H9 (cell line): ENCODE data around the gene SP4. TPM values are rescaled to one million over a fixed set of nuclear protein-coding genes. Genes with fewer than 3 reads are reported as not detected.

Experiments
- DNase-seq: peaks from one replicate; pipeline ENCODE4 v3.0.0-alpha.2; 2017
- H2AFZ ChIP-seq: one replicate; pipeline ENCODE4 v1.6.1; 2013; ENCODE audit warnings: mild to moderate bottlenecking, low read length, control low read depth, moderate library complexity
- H2AK5ac ChIP-seq: 2 replicates; pipeline ENCODE4 v1.6.1; 2013; ENCODE audit warnings: low read length, control low read depth, mixed read lengths; ENCODE audit not compliant: insufficient read length
- H2BK120ac ChIP-seq: one replicate; pipeline ENCODE4 v1.6.1; 2013; ENCODE audit warnings: low read depth, mild to moderate bottlenecking, low read length, control low read depth, inconsistent platforms; ENCODE audit not compliant: poor library complexity, severe bottlenecking
- H2BK12ac ChIP-seq: 2 replicates; pipeline ENCODE4 v1.6.1; 2013; ENCODE audit warnings: low read length, control low read depth, mixed read lengths, low read depth; ENCODE audit not compliant: insufficient read length
- H2BK15ac ChIP-seq: 2 replicates; pipeline ENCODE4 v1.6.1; 2013; ENCODE audit warnings: low read depth, low read length, control low read depth
- H2BK20ac ChIP-seq: one replicate; pipeline ENCODE4 v1.6.1; 2013; ENCODE audit warnings: low read depth, mild to moderate bottlenecking, low read length, control low read depth, inconsistent platforms; ENCODE audit not compliant: poor library complexity, severe bottlenecking
- H2BK5ac ChIP-seq: 2 replicates; pipeline ENCODE4 v1.6.1; 2013; ENCODE audit warnings: low read length, control low read depth, mixed read lengths; ENCODE audit not compliant: insufficient read length
- H3K14ac ChIP-seq: 2 replicates; pipeline ENCODE4 v1.6.1; 2013; ENCODE audit warnings: low read length, control low read depth; ENCODE audit not compliant: insufficient read depth
- H3K18ac ChIP-seq: 2 replicates; pipeline ENCODE4 v1.6.1; 2013; ENCODE audit warnings: low read depth, mild to moderate bottlenecking, mixed read lengths, low read length, control low read depth; ENCODE audit not compliant: insufficient read length
- H3K23ac ChIP-seq: 2 replicates; pipeline ENCODE4 v1.6.1; 2013; ENCODE audit warnings: low read length, control low read depth, mixed read lengths, low read depth; ENCODE audit not compliant: insufficient read length
- H3K23me2 ChIP-seq: 2 replicates; pipeline ENCODE4 v1.6.1; 2013; ENCODE audit warnings: low read depth, mild to moderate bottlenecking, mixed read lengths, low read length, control low read depth; ENCODE audit not compliant: insufficient read length, poor library complexity, severe bottlenecking
- H3K27ac ChIP-seq: 2 replicates; pipeline ENCODE4 v1.5.1; 2013; ENCODE audit warnings: low read length, control low read depth, mixed read lengths, low read depth; ENCODE audit not compliant: insufficient read length
- H3K27me3 ChIP-seq: 2 replicates; pipeline ENCODE4 v1.6.1; 2013; ENCODE audit warnings: low read length, control low read depth, inconsistent platforms; ENCODE audit not compliant: insufficient read depth
- H3K4ac ChIP-seq: 2 replicates; pipeline ENCODE4 v1.6.1; 2013; ENCODE audit warnings: low read depth, mild to moderate bottlenecking, control low read depth, inconsistent platforms, low read length, moderate library complexity
- H3K4me1 ChIP-seq: 2 replicates; pipeline ENCODE4 v1.6.1; 2013; ENCODE audit warnings: low read length, control low read depth, inconsistent platforms; ENCODE audit not compliant: insufficient read depth
- H3K4me2 ChIP-seq: 2 replicates; pipeline ENCODE4 v1.6.1; 2013; ENCODE audit warnings: low read length, control low read depth, mixed read lengths; ENCODE audit not compliant: insufficient read length, insufficient read depth
- H3K56ac ChIP-seq: 2 replicates; pipeline ENCODE4 v1.6.1; 2013; ENCODE audit warnings: low read depth, mild to moderate bottlenecking, mixed read lengths, low read length, control low read depth; ENCODE audit not compliant: insufficient read length
- H3K79me1 ChIP-seq: 2 replicates; pipeline ENCODE4 v1.6.1; 2013; ENCODE audit warnings: low read depth, mild to moderate bottlenecking, moderate library complexity, low read length, control low read depth, inconsistent platforms; ENCODE audit not compliant: insufficient read depth, poor library complexity, severe bottlenecking
- H3K79me2 ChIP-seq: 2 replicates; pipeline ENCODE4 v1.6.1; 2013; ENCODE audit warnings: low read length, control low read depth, inconsistent platforms; ENCODE audit not compliant: insufficient read depth
- H3K9ac ChIP-seq: 2 replicates; pipeline ENCODE4 v1.6.1; 2013; ENCODE audit warnings: low read length, control low read depth, mixed read lengths; ENCODE audit not compliant: insufficient read length; ENCODE audit errors: extremely low read depth
- H3K9me3 ChIP-seq: one replicate; pipeline ENCODE4 v1.6.1; 2013; ENCODE audit warnings: low read depth, low read length, inconsistent platforms; ENCODE audit not compliant: control insufficient read depth
- H3T11ph ChIP-seq: one replicate; pipeline ENCODE4 v1.6.1; 2013; ENCODE audit warnings: mild to moderate bottlenecking, low read length, control low read depth, inconsistent platforms
- H4K20me1 ChIP-seq: one replicate; pipeline ENCODE4 v1.6.1; 2013; ENCODE audit not compliant: control insufficient read depth, insufficient read length, insufficient read depth
- H4K5ac ChIP-seq: 2 replicates; pipeline ENCODE4 v1.6.1; 2013; ENCODE audit warnings: low read depth, mild to moderate bottlenecking, mixed read lengths, low read length, control low read depth; ENCODE audit not compliant: insufficient read length
- H4K8ac ChIP-seq: replicated peaks from 2 replicates; pipeline ENCODE4 v1.6.1; 2013; ENCODE audit warnings: low read length, control low read depth, mixed read lengths, low read depth; ENCODE audit not compliant: insufficient read length
- H4K91ac ChIP-seq: 2 replicates; pipeline ENCODE4 v1.6.1; 2013; ENCODE audit warnings: low read depth, mild to moderate bottlenecking, moderate library complexity, mixed read lengths, low read length, control low read depth; ENCODE audit not compliant: insufficient read length
- H3K27ac Mint-ChIP-seq, 3 experiments: 2 replicates in 2 of 3; 3 replicates in 1 of 3; pipeline ENCODE4 v1.8.0; 2020 to 2021; ENCODE audit warnings: mixed read lengths in 3 of 3, mild to moderate bottlenecking in 1 of 3, moderate library complexity in 1 of 3
- H3K27me3 Mint-ChIP-seq: 2 replicates; pipeline ENCODE4 v1.8.0; 2021; ENCODE audit warnings: low read depth, mild to moderate bottlenecking, moderate library complexity, mixed read lengths
- H3K36me3 Mint-ChIP-seq, 3 experiments: 2 replicates in 2 of 3; 3 replicates in 1 of 3; pipeline ENCODE4 v1.8.0; 2020 to 2021; ENCODE audit warnings: low read depth in 3 of 3, mixed read lengths in 3 of 3; ENCODE audit not compliant: insufficient read depth in 1 of 3
- H3K4me1 Mint-ChIP-seq, 2 experiments: 2 replicates each; pipeline ENCODE4 v1.8.0; 2020; ENCODE audit warnings: mixed read lengths in 2 of 2
- H3K4me3 Mint-ChIP-seq, 2 experiments: 2 replicates in 1 of 2; 3 replicates in 1 of 2; pipeline ENCODE4 v1.8.0; 2020 to 2021; ENCODE audit warnings: mild to moderate bottlenecking in 2 of 2, mixed read lengths in 2 of 2, moderate library complexity in 1 of 2
- H3K9me3 Mint-ChIP-seq, 2 experiments: 2 replicates in 1 of 2; 3 replicates in 1 of 2; pipeline ENCODE4 v1.8.0; 2020; ENCODE audit warnings: mild to moderate bottlenecking in 2 of 2, mixed read lengths in 2 of 2, moderate library complexity in 1 of 2
- CTCF ChIP-seq: fragments of 200-600 bp; sonication (generic); conservative IDR thresholded peaks from 3 replicates; pipeline ENCODE4 v1.8.0; 2021; ENCODE audit warnings: antibody characterized with exemption, mild to moderate bottlenecking
- WGBS: extraction: QIAGEN DNeasy Blood & Tissue Kit; methylation state at CpG from one replicate; pipeline ENCODE4 v1.1.7; 2013; ENCODE audit warnings: missing lambda C conversion rate, low lambda C conversion rate, mixed read lengths; ENCODE audit not compliant: insufficient read length; ENCODE audit errors: extremely low coverage; 5-methylcytosine and 5-hydroxymethylcytosine counted together
- total RNA-seq: library from RNA; stranded (reverse); gene quantifications from 2 replicates; pipeline ENCODE4 v1.2.1, GENCODE V29; 2021

SP4 gene
- total RNA-seq, 1 experiment from 2014 or later, result 19.4 TPM

GRCh38 chr7:21407796-21408480 is 19.9 kb upstream of the SP4 start:
- Histone ChIP-seq H2BK120ac (no peak overlapping the region), H3K27me3 (no peaks in the 10 kb centered on the region), H3K9me3 (no peaks in the 10 kb centered on the region), H2AFZ (no peak overlapping the region), H3K56ac (no peak overlapping the region), H3K23me2 (no peaks in the 10 kb centered on the region), H3K79me2 (no peaks in the 10 kb centered on the region), H3K79me1 (no peaks in the 10 kb centered on the region), H2BK12ac (no peak overlapping the region), H3K14ac (no peak overlapping the region), H3K18ac (no peak overlapping the region), H2BK20ac (no peak overlapping the region), H3T11ph (no peak overlapping the region), H3K23ac (no peak overlapping the region), H2AK5ac (no peak overlapping the region), H4K8ac (no peak overlapping the region), H3K4ac (no peak overlapping the region), H4K91ac (no peak overlapping the region), H3K4me1 (no peaks in the 10 kb centered on the region; the same call in 1 of the 2 replicates), H2BK5ac (no peak overlapping the region), H4K5ac (no peak overlapping the region), H3K4me2 (no peak overlapping the region), H4K20me1 (no peaks in the 10 kb centered on the region), H3K27ac (no peak overlapping the region), H2BK15ac (no peak overlapping the region), H3K9ac (no peak overlapping the region)
- TF ChIP-seq CTCF, result no peak
- Mint-ChIP-seq H3K36me3 (no peaks in the 10 kb centered on the region), H3K9me3 (peaks cover 2 to 5% of the 10 kb centered on the region in 2 experiments; a peak in 4 of 5 replicates), H3K4me1 (peaks cover 9 to 10% of the 10 kb centered on the region in 2 experiments), H3K4me3 (no peak overlapping the region), H3K27me3 (no peaks in the 10 kb centered on the region), H3K27ac (no peak overlapping the region)
- WGBS, result 100% methylated on average over 1 of the region's 4 CpGs
- no peak for DNase-seq
